Myocyte (in vitro differentiated cells): ENCODE measurements around the gene GDF2. TPM values are rescaled to one million over a fixed set of nuclear protein-coding genes. Genes with fewer than 3 reads are reported as not detected.

Experiments used
- DNase-seq: peaks from one replicate; pipeline ENCODE4 v3.0.0-alpha.2; 2012; ENCODE audit warnings: low read depth
- total RNA-seq: library from RNA; depleted of rRNA; stranded (reverse); fragments of >200 nt; gene quantifications from 2 replicates; pipeline ENCODE4 v1.2.3, GENCODE V29; 2014

Gene GDF2
- total RNA-seq, 1 donor from 2014 or later: not detected

- no peak for DNase-seq
Observed at GRCh38 chr10:47351899-47352815, 29.9 kb downstream of the GDF2 start.

DNA sequence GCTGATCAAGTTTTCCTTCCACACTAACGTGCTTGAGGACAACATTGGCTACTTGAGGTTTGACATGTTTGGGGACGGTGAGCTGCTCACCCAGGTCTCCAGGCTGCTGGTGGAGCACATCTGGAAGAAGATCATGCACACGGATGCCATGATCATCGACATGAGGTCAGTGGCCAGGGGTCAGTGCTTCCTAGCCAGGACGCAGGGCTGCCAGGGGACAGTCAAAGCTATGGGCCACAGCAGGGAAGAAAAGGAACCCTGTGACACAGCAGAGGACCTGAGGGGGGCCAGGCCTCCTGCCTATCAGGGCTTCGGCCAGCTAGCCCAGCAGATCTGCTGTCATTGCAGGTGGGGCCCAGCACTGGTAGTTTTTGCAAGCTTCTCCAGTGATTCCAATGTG lies 31.1 kb downstream of the GDF2 start:
- DNase-seq: no peak

- DNase-seq: peak; percentile 14
Observed at GRCh38 chr10:47354165-47354564, 31.9 kb downstream of the GDF2 start.

DNA sequence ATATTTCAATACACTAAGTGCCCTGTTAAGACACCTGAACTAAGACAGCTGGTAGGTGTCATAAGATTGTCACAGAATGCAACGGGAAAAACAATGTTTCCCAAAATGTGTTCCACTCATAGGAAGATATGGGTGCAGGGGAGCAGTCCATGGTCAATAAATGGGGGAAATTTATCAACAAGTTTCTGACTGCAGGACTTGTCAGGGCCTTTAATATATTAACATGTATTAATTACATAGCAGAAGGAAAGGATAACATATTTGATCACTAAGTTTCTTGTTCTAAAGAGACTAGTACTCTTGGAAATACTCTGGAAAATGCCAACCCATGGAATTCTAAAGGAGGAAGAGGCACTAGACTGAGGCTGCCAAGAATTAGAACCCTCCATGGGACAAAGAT lies 32.6 kb downstream of the GDF2 start:
- DNase-seq: no peak

- DNase-seq: no peak
Observed at GRCh38 chr10:47356708-47357107, 34.5 kb downstream of the GDF2 start.

DNA sequence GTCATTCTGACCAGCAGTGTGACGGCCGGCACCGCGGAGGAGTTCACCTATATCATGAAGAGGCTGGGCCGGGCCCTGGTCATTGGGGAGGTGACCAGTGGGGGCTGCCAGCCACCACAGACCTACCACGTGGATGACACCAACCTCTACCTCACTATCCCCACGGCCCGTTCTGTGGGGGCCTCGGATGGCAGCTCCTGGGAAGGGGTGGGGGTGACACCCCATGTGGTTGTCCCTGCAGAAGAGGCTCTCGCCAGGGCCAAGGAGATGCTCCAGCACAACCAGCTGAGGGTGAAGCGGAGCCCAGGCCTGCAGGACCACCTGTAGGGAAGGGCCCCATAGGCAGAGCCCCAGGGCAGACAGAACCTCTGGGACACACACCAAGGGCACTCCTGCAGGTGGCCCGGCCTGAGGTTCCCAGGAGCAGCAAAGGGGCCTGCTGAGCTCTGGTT lies 34.9 kb downstream of the GDF2 start:
- DNase-seq: no peak

DNA sequence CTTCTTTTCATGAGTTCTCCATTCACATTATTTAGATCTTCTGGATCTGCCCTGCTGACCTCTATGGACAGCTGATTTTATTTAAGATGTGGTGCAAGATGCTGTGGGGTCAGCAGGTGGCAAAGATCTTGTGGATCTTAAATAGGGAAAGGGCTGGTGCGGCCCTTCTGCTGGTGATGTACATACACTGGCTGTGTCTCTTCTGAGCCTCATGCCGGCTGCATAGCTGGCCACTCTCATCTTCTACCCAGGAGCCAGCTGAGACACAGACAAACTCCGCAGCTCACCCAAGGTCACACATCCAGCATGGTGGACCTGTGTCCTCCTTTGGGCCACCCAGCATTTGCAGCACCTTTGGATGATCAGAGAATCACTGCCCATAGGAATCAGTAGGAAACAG lies 35.7 kb downstream of the GDF2 start:
- DNase-seq: no peak

GRCh38 chr10:47358457-47358856 lies 36.2 kb downstream of the GDF2 start:
- no peak for DNase-seq

- no peak for DNase-seq
Observed at GRCh38 chr10:47359101-47359500, 36.8 kb downstream of the GDF2 start.

- DNase-seq: no peak
Observed at GRCh38 chr10:47359626-47360418, 37.6 kb downstream of the GDF2 start.

- peak; percentile 18 for DNase-seq
Observed at GRCh38 chr10:47360419-47361040, 38.3 kb downstream of the GDF2 start.

DNA sequence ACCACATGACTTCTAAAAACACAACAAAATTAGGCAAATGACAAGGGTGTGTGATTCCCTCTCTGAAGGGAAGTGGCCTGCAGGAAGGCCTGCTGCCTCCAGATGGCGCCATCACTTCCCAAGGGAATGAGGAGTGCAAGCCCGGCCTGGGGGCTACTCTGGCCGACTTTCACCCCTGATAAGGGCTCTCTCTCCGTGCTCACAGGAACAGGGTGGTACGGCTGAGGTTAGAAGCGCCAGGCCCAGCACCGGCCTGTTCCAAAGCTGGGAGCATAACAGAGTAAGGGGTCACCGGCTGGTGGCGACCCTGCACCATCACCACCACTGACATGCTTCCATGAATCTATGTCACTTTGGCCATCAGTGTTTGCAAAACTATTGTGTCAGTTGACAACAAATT lies 39.0 kb downstream of the GDF2 start:
- peak; percentile 43 for DNase-seq

- no peak for DNase-seq
Observed at GRCh38 chr10:47362199-47362598, 39.9 kb downstream of the GDF2 start.

GRCh38 chr10:47363781-47364180 lies 41.5 kb downstream of the GDF2 start:
- DNase-seq: peak; percentile 51

- DNase-seq: peak; percentile 88
Observed at GRCh38 chr10:47364366-47364765, 42.1 kb downstream of the GDF2 start.

DNA sequence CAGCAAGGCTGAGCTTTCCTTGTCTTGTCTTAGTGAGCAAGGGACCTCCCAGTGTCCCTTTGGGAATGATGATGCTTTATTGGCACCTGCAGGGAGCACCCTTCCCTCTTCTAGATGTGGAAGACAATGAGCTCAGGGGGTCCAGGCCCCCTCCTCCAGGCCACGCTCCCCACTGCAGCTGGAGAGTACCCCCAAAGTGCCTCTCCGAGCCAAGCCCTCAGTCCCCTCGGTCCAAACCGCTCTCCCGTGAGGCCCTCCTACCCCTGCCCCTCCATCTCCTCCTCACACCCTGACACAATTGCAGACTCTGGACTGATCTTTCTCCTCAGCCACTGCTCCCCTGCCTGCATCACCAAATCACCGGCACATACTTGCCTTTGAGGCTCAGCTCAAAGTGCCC lies 42.7 kb downstream of the GDF2 start:
- no peak for DNase-seq

DNA sequence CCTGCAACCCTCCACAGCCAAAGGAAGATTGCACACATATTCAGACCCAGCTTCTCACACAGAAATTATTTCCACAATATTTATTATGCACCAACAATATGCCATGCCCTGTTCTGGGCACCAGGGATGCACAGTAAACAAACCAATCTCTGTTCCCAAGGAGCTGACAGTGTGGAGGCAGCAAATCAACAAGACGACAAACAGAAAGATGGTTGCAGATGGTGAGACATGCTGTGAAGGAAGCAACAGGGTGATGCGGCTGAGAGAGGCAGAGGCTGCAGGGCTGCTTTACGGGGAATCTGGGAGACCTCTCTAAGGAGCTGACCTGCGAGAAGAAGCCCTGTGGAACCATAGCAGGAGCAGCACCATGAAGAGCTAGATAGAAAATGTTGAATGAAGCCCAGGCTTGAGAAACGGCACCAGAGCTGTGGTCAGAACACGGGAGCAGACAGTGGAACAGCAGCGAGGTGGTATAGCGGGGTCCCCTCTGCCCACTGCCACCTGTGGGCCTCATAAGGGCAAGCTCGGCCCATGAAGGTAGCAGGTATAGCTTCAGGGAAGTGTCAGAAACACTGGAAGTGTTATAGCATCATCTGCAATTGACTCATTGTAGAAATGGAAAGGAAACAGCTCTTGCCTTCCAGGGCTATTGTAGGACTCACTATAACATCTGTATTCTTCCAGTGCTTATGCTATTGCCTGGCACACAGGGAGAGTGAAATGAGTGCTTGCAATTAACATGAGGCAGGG lies 43.4 kb downstream of the GDF2 start:
- DNase-seq: no peak

GRCh38 chr10:47366181-47366631 lies 44.0 kb downstream of the GDF2 start:
- peak; percentile 22 for DNase-seq

- DNase-seq: no peak
Observed at GRCh38 chr10:47366731-47367460, 44.6 kb downstream of the GDF2 start.

DNA sequence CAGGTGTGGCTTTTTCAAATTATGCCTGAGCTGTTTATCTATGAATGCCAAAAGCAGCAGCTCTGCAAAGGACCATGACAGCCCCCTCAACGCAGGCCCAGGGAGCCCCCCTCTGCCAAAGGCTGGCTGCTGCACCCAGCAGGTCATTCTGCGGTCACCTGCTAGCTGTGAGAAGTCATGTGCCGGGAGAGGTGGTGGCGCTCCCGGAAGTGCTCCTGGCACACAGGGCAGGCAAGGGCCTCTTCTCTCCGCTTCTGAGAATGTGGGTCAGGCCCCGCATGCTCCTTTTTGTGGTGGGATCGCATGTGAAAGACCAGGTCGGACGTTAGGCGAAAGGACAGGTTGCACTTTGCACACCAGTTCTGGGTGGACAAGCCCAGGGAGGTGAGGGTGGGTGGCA lies 45.4 kb downstream of the GDF2 start:
- DNase-seq: no peak
